Pancreas (tissue), 10 donors: ENCODE measurements around the gene INSR. TPM values are rescaled to one million over a fixed set of nuclear protein-coding genes. Genes with fewer than 3 reads are reported as not detected.

Experiments used
- ATAC-seq, 4 donors: fragments of 200-7000 bp; cut with Tn5 transposase; one replicate each; pipeline versions ENCODE4 v1.8.0 to v1.9.1; 2020; ENCODE audit warnings: mild to moderate bottlenecking in 4 of 4, moderate library complexity in 4 of 4
- DNase-seq, 6 donors: peaks; one replicate each; pipeline ENCODE4 v3.0.0-alpha.2; 2020
- FAIRE-seq: peaks from 2 replicates; lab custom pipeline; 2012; peaks lifted over from hg19 to GRCh38; lab: Jason Lieb, UNC
- H3K27ac ChIP-seq, 4 donors: fragments of 200-600 bp; sonication (generic); 1 replicate in 3 of 4; 2 replicates in 1 of 4; pipeline versions ENCODE4 v1.5.0 to v1.8.0; 2020
- H3K27me3 ChIP-seq, 4 donors: fragments of 200-600 bp; one replicate each; pipeline ENCODE4 v1.8.0; 2021
- H3K36me3 ChIP-seq, 3 donors: fragments of 200-600 bp; sonication (generic) in 1 of 3; one replicate each; pipeline versions ENCODE4 v1.5.0 to v1.8.0; 2020 to 2021
- H3K4me1 ChIP-seq, 3 donors: fragments of 200-600 bp; one replicate each; pipeline ENCODE4 v1.8.0; 2021
- H3K4me3 ChIP-seq, 4 donors: fragments of 200-600 bp; sonication (generic) in 2 of 4; one replicate each; pipeline versions ENCODE4 v1.5.0 to v1.8.0; 2020 to 2021
- H3K9me3 ChIP-seq, 4 donors: fragments of 200-600 bp; one replicate each; pipeline ENCODE4 v1.8.0; 2021
- WGBS, 2 donors: extraction: QIAGEN DNeasy Blood & Tissue Kit; methylation state at CpG; one replicate each; pipeline ENCODE4 v1.1.7; 2013; 5-methylcytosine and 5-hydroxymethylcytosine counted together
- intact Hi-C, 3 donors: fragments of 100-400 bp; cut with DNase I; formaldehyde crosslinking; loops; one replicate each; pipeline versions ENCODE4 v1.11.1 to v1.14.2; 2022
- polyA plus RNA-seq, 2 donors: library from polyadenylated mRNA; stranded (reverse); fragments of 200-250 nt; gene quantifications; one replicate each; pipeline ENCODE4 v1.2.3, GENCODE V29; 2013
- total RNA-seq, 6 donors: library from RNA; stranded (reverse); fragmentation: NEBNext Ultra II Directional in 4 of 6; extraction: Animal tissue kit (Norgen Biotek cat#: 25700) in 4 of 6; gene quantifications; one replicate each; pipeline versions ENCODE4 v1.2.1 to v1.2.4, GENCODE V29; 2021 to 2023
- TF ChIP-seq, protein P1 (sequence below), 4 donors: fragments of 200-600 bp; sonication (generic) in 3 of 4; IDR thresholded peaks; one replicate each; pipeline versions ENCODE4 v1.5.0 to v1.8.0; 2021; ENCODE audit warnings: antibody characterized with exemption in 4 of 4
- donor health status: healthy with polysubstance abuse.
- donor health status: DM: no; HTN: no; CAD: no; lungs with moderate emphysema.
- donor health status: DM: no; HTN: no; CAD: no.
- donor health status: control.
- donor health status: control.
- donor health status: Bipolar disorder and iron deficiency.
- donor health status: DM: yes; HTN: yes; CAD: no.
- donor health status: DM: no; HTN: no; CAD: no.
- donor health status: DM: no; HTN: no; CAD: no.
- donor health status: DM: yes; HTN: yes; CAD: no.

Gene INSR
- total and polyA plus RNA-seq, 8 donors: 45.1 to 205 (median 120) TPM

DNA sequence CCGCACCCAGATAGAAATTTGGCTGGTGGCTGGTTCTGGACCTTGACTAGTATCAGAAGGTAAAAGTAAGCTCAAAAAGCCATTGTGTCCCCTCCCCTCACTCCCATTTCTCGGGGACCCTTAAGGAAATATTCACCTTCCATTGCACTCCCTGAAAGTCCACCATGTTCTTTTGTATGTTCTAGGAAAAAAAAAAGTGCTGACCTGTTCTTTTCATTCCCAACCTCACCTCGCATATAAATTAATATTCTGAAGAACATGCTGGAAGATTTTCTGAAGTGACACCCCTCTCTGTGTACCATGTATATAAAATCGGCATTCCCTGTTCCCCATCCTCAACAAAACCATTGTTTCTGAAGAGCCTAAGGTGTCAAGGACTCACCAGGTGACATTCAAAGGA, 181.5 kb downstream of the INSR start:
- ATAC-seq: no peak
- FAIRE-seq: no peak
- intact Hi-C loops: no loop called here
- Histone ChIP-seq H3K27ac (no peak overlapping the region), H3K27me3 (no peaks in the 10 kb centered on the region), H3K36me3 (peaks cover 0 to 20% (median 4%) of the 10 kb centered on the region in 3 donors), H3K4me3 (no peak overlapping the region), H3K4me1 (no peaks in the 10 kb centered on the region), H3K9me3 (no peaks in the 10 kb centered on the region)
- DNase-seq: no peak
- TF ChIP-seq, protein P1, sequence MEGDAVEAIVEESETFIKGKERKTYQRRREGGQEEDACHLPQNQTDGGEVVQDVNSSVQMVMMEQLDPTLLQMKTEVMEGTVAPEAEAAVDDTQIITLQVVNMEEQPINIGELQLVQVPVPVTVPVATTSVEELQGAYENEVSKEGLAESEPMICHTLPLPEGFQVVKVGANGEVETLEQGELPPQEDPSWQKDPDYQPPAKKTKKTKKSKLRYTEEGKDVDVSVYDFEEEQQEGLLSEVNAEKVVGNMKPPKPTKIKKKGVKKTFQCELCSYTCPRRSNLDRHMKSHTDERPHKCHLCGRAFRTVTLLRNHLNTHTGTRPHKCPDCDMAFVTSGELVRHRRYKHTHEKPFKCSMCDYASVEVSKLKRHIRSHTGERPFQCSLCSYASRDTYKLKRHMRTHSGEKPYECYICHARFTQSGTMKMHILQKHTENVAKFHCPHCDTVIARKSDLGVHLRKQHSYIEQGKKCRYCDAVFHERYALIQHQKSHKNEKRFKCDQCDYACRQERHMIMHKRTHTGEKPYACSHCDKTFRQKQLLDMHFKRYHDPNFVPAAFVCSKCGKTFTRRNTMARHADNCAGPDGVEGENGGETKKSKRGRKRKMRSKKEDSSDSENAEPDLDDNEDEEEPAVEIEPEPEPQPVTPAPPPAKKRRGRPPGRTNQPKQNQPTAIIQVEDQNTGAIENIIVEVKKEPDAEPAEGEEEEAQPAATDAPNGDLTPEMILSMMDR (IDR thresholded peaks at IDR 0.05): no peak
- WGBS, 2 donors: 80 to 85% methylated on average over 4 of the region's 4 CpGs

DNA sequence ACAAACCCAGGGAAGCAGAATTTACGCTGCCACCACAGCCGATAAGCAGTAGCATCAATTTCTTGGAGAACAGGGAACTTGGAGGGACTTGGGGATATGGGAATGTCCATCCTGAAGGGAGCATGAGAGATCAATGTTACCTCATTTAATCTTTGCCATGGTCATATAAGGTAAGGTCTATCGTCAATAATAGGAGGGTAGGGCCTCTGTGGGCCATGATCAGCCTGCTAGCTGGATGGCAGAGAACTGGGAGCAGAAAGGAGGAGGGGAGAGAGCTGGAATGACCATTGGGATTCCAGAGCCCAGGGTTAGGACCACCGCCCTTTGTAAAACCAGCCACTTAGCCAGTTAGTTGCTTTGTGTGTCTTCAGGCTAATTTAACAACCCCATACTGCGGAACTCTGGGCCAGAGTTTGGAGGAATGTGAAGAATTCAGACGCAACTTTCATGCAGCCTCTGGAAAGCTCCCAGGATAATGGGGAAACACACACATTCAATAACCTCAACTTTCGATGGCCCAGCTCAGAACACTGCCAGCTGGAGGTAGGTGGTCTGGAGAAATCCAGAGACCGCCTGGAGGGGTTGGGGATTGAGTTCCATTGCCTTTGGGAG, 184.4 kb downstream of the INSR start:
- H3K4me1 ChIP-seq: no peaks in the 10 kb centered on the region
- H3K36me3 ChIP-seq: peaks cover 0 to under 1% (median 0%) of the 10 kb centered on the region in 3 donors
- H3K27me3 ChIP-seq: no peaks in the 10 kb centered on the region
- intact Hi-C loops: no loop called here
- 52% methylated on average over 8 of the region's 8 CpGs for WGBS, 2 donors
- H3K9me3 ChIP-seq: no peaks in the 10 kb centered on the region
- FAIRE-seq: no peak
- DNase-seq: no peak
- ATAC-seq: peak in 3 of 4 donors; percentile 19 to 48 (median 48)
- no peak overlapping the region for H3K27ac ChIP-seq
- TF ChIP-seq, protein P1 (IDR thresholded peaks at IDR 0.05): no peak
- H3K4me3 ChIP-seq: no peak overlapping the region

GRCh38 chr19:7106711-7107657, 187.2 kb downstream of the INSR start:
- H3K9me3 ChIP-seq: no peaks in the 10 kb centered on the region
- intact Hi-C loops: no loop called here
- DNase-seq (no peak), ATAC-seq (no peak), FAIRE-seq (no peak)
- peaks cover 0 to 3% (median 0%) of the 10 kb centered on the region in 3 donors for H3K4me1 ChIP-seq
- no peak overlapping the region for H3K4me3 ChIP-seq
- 79 to 82% methylated on average over 10 of the region's 10 CpGs for WGBS, 2 donors
- H3K27me3 ChIP-seq: no peaks in the 10 kb centered on the region
- H3K27ac ChIP-seq: no peak overlapping the region
- H3K36me3 ChIP-seq: no peaks in the 10 kb centered on the region
- TF ChIP-seq, protein P1 (IDR thresholded peaks at IDR 0.05): no peak

DNA sequence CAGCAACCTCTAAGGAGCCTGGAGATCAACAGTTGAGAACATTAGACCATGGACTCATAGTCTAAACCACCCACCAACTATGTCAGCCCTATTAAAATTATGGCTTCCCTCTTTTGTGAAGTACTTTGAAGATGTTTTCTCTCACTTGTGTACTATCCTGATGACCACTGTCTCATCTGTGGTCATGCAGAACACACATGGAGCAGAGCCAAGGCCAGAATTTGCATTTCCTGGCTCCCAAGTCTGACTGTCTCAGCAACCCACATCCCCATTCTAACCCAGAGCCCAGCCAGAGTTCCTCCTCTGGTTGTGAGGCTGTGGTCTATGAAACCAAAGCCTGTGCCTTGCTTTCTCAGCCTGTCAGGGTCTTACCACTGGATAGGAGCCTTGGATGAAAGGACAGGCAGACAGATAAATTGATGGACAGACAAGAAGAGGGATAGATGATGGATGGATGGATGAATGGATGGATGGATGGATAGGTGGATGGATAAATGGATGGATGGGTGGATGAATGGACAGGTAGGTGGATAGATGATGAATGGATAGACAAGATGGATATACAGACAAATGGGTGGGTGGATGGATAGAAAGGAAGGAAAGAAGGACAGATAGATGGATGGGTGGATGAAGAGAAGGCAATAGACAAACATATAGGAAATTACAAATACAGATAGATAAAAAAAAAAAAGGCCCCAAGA, 189.3 kb downstream of the INSR start:
- intact Hi-C loops: loop anchor here in 1 of 3 donors (5.0 kb wide), 1 partner anchor 237 kb away; no protein-coding TSS in a partner anchor
- Histone ChIP-seq H3K4me3 (no peak overlapping the region), H3K4me1 (peaks cover 0 to 10% (median 1%) of the 10 kb centered on the region in 3 donors), H3K36me3 (no peaks in the 10 kb centered on the region), H3K27me3 (no peaks in the 10 kb centered on the region), H3K9me3 (no peaks in the 10 kb centered on the region), H3K27ac (no peak overlapping the region)
- FAIRE-seq: no peak
- peak in 1 of 6 donors; percentile 49 for DNase-seq
- TF ChIP-seq, protein P1 (IDR thresholded peaks at IDR 0.05): no peak
- ATAC-seq: peak in 2 of 4 donors; percentile 15 to 43
